Endothelial cell of umbilical vein (primary cell): ENCODE data around the gene ZSWIM5. TPM values are rescaled to one million over a fixed set of nuclear protein-coding genes. Genes with fewer than 3 reads are reported as not detected.

ENCODE experiments used
- BruUV-seq: library from RNA; stranded (reverse); fragments of 400-500 nt; replicated peaks from 2 replicates; lab custom pipeline; 2021; lab: Mats Ljungman, UMichigan
- CTCF ChIA-PET: fragments of 300-600, 350-600 bp; sonication (Branson Sonifier 250); formaldehyde crosslinking; loops from one replicate; lab custom pipeline; 2021; ENCODE audit warnings: antibody characterized with exemption, inconsistent platforms; lab: Charles Lee
- POLR2A ChIA-PET: fragments of 300-600, 350-600 bp; sonication (Branson Sonifier 250); formaldehyde crosslinking; loops from one replicate; lab custom pipeline; 2021; ENCODE audit warnings: antibody characterized with exemption, inconsistent platforms; lab: Charles Lee
- DNase-seq: peaks from one replicate; pipeline ENCODE4 v3.0.0-alpha.2; 2011; ENCODE audit warnings: low read depth, low spot score
- FAIRE-seq: peaks from 2 replicates; lab custom pipeline; 2011; peaks lifted over from hg19 to GRCh38; lab: Jason Lieb, UNC
- H2AFZ ChIP-seq: 2 replicates; pipeline ENCODE4 v1.6.0; 2012; ENCODE audit warnings: low read depth, low read length, control low read depth, inconsistent platforms
- H3K27ac ChIP-seq: 2 replicates; pipeline ENCODE4 v1.5.1; 2011; ENCODE audit warnings: low read depth, mild to moderate bottlenecking, control low read depth, low read length, moderate library complexity; ENCODE audit not compliant: insufficient read depth
- H3K27me3 ChIP-seq, 2 experiments: 2 replicates each; pipeline versions ENCODE4 v1.6.0 to v1.6.1; 2011; ENCODE audit warnings: low read length in 2 of 2, mixed read lengths in 1 of 2; ENCODE audit not compliant: control insufficient read depth in 2 of 2, insufficient read depth in 2 of 2
- H3K36me3 ChIP-seq, 2 experiments: 2 replicates in 1 of 2; 3 replicates in 1 of 2; pipeline ENCODE4 v1.5.1; 2011; ENCODE audit warnings: low read length in 2 of 2, mild to moderate bottlenecking in 1 of 2, moderate library complexity in 1 of 2; ENCODE audit not compliant: control insufficient read depth in 2 of 2, insufficient read depth in 2 of 2; ENCODE audit errors: extremely low read depth in 1 of 2
- H3K4me1 ChIP-seq: 3 replicates; pipeline ENCODE4 v1.5.1; 2011; ENCODE audit warnings: mild to moderate bottlenecking, low read length; ENCODE audit not compliant: control insufficient read depth, insufficient read depth; ENCODE audit errors: extremely low read depth
- H3K4me2 ChIP-seq: 2 replicates; pipeline ENCODE4 v1.6.1; 2011; ENCODE audit warnings: low read length, control low read depth, mixed read lengths; ENCODE audit not compliant: insufficient read depth
- H3K4me3 ChIP-seq, 3 experiments: fragments of 200-600 bp in 1 of 3; sonication (generic), shearing (Covaris generic) in 1 of 3; replicated peaks in 1 of 3; 2 replicates each; pipeline ENCODE4 v1.5.1; 2011 to 2016; ENCODE audit warnings: control low read depth in 3 of 3, low read length in 3 of 3, mild to moderate bottlenecking in 2 of 3, inconsistent platforms in 1 of 3, low read depth in 1 of 3, moderate library complexity in 1 of 3; ENCODE audit not compliant: insufficient read depth in 1 of 3
- H3K79me2 ChIP-seq: 2 replicates; pipeline ENCODE4 v1.6.0; 2012; ENCODE audit warnings: low read length, inconsistent platforms; ENCODE audit not compliant: control insufficient read depth, insufficient read depth
- H3K9ac ChIP-seq: replicated peaks from 2 replicates; pipeline ENCODE3; 2011; ENCODE audit warnings: low read length, control low read depth; ENCODE audit not compliant: insufficient read depth; ENCODE audit errors: extremely low read depth
- H3K9me1 ChIP-seq: replicated peaks from 3 replicates; pipeline ENCODE4 v1.6.0; 2011; ENCODE audit warnings: mild to moderate bottlenecking, low read length; ENCODE audit not compliant: control insufficient read depth, insufficient read depth; ENCODE audit errors: extremely low read depth
- H3K9me3 ChIP-seq: replicated peaks from 2 replicates; pipeline ENCODE4 v1.5.1; 2012; ENCODE audit warnings: low read length, inconsistent platforms; ENCODE audit not compliant: control insufficient read depth, insufficient read depth
- H4K20me1 ChIP-seq: replicated peaks from 2 replicates; pipeline ENCODE3; 2011; ENCODE audit warnings: mild to moderate bottlenecking, low read length; ENCODE audit not compliant: control insufficient read depth, insufficient read depth; ENCODE audit errors: extremely low read depth
- EZH2 ChIP-seq: IDR thresholded peaks from 2 replicates; pipeline ENCODE4 v1.6.1; 2012; ENCODE audit warnings: borderline replicate concordance, low read depth, mild to moderate bottlenecking, moderate library complexity, low read length, inconsistent platforms; ENCODE audit not compliant: severe bottlenecking
- FOS ChIP-seq: IDR thresholded peaks from 2 replicates; pipeline ENCODE4 v1.6.1; 2011; ENCODE audit warnings: mild to moderate bottlenecking, low read length, moderate library complexity, borderline replicate concordance; ENCODE audit not compliant: insufficient read depth
- GATA2 ChIP-seq: IDR thresholded peaks from 2 replicates; pipeline ENCODE4 v1.7.0; 2011; ENCODE audit warnings: low read depth, mild to moderate bottlenecking, moderate library complexity, mixed read lengths, low read length; ENCODE audit not compliant: insufficient read length, insufficient read depth
- JUN ChIP-seq: IDR thresholded peaks from 2 replicates; pipeline ENCODE4 v1.6.1; 2011; ENCODE audit warnings: borderline replicate concordance, low read depth; ENCODE audit not compliant: insufficient read length, insufficient read depth
- MYC ChIP-seq: IDR thresholded peaks from one replicate; pipeline ENCODE4 v1.6.1; 2011; ENCODE audit warnings: mild to moderate bottlenecking, low read depth, low read length
- POLR2A ChIP-seq: IDR thresholded peaks from 2 replicates; pipeline ENCODE4 v1.6.1; 2012; ENCODE audit warnings: low read depth, mild to moderate bottlenecking, control low read depth, low read length
- POLR2AphosphoS5 ChIP-seq: IDR thresholded peaks from 2 replicates; pipeline ENCODE4 v1.6.1; 2012; ENCODE audit warnings: low read depth, mild to moderate bottlenecking, control low read depth, low read length, moderate library complexity; ENCODE audit not compliant: insufficient read depth
- dilution Hi-C: fragments of 300-500 bp; cut with MboI; formaldehyde crosslinking; loops from one replicate; pipeline ENCODE4 v1.15.0; 2019; ENCODE audit warnings: low sequenced_read_pairs; ENCODE audit not compliant: extremely low pct_ligation_motif_present
- intact Hi-C: fragments of 100-400 bp; cut with micrococcal nuclease; formaldehyde crosslinking; loops from one replicate; pipeline ENCODE4 v1.10.0; 2022
- polyA plus RNA-seq, 4 experiments: library from polyadenylated mRNA; depleted of rRNA in 3 of 4; stranded (reverse) in 3 of 4; unstranded in 1 of 4; fragments of >200 nt; gene quantifications; 2 replicates each; pipeline versions ENCODE4 v1.2.1 to v1.2.3, GENCODE V29; 2011 to 2012; ENCODE audit warnings: missing spikeins in 1 of 4
- total RNA-seq: library from RNA; stranded (reverse); gene quantifications from 2 replicates; pipeline ENCODE4 v1.2.3, GENCODE V29; 2021
- TF ChIP-seq, protein P1 (sequence below), 2 donors: IDR thresholded peaks; 1 replicate in 1 of 2; 2 replicates in 1 of 2; pipeline ENCODE4 v1.5.1; 2011; ENCODE audit warnings: low read length in 2 of 2, mild to moderate bottlenecking in 2 of 2, moderate library complexity in 2 of 2, control low read depth in 1 of 2, inconsistent platforms in 1 of 2, low read depth in 1 of 2; ENCODE audit not compliant: insufficient read depth in 1 of 2; ENCODE audit errors: extremely low read depth in 1 of 2
- TF ChIP-seq, protein P2 (sequence below): IDR thresholded peaks from 2 replicates; pipeline ENCODE4 v1.6.1; 2011; ENCODE audit not compliant: insufficient read depth, insufficient read length

The ZSWIM5 gene
- total and polyA plus RNA-seq, 2 donors (not counting 3 experiments of a cell fraction or from before 2014, with no cell fraction given) = 1.6 to 4.3 TPM

DNA sequence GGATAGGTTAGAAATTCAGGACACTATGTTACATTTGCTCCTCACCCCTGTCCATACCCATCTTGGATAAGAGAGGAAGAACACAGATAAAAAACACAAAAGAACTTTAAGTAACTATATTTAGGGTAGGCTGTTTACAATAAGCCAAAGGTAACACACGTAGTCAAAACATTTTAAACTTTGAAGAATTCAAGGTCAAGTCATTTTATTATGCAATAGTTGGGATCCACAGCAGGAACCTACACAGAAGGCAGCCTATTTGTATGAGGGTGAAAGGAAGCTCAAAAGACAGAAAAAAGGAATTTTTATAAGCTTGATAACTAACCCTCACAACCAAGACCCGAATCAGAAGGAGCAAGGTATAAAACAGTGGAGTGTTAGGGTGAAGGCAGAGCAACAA lies 89.6 kb downstream of the ZSWIM5 start:
- no peak for FAIRE-seq

More for the DNA sequence above, 89.6 kb downstream of the ZSWIM5 start:
- Histone ChIP-seq H3K27me3 (no peaks in the 10 kb centered on the region), H3K79me2 (no peaks in the 10 kb centered on the region), H3K9me3 (no peaks in the 10 kb centered on the region), H3K4me1 (no peaks in the 10 kb centered on the region), H4K20me1 (no peaks in the 10 kb centered on the region), H2AFZ (no peak overlapping the region), H3K27ac (no peak overlapping the region), H3K9ac (no peak overlapping the region), H3K9me1 (no peaks in the 10 kb centered on the region), H3K4me3 (no peak overlapping the region), H3K4me2 (no peak overlapping the region), H3K36me3 (no peaks in the 10 kb centered on the region)
- CTCF ChIA-PET = interaction anchor here (1.5 kb wide), 1 partner anchor 98 kb away, joined by 4 read pairs; no protein-coding TSS in a partner anchor
- intact Hi-C loops (no loop called here), dilution Hi-C loops (no loop called here)
- TF ChIP-seq, protein P1, sequence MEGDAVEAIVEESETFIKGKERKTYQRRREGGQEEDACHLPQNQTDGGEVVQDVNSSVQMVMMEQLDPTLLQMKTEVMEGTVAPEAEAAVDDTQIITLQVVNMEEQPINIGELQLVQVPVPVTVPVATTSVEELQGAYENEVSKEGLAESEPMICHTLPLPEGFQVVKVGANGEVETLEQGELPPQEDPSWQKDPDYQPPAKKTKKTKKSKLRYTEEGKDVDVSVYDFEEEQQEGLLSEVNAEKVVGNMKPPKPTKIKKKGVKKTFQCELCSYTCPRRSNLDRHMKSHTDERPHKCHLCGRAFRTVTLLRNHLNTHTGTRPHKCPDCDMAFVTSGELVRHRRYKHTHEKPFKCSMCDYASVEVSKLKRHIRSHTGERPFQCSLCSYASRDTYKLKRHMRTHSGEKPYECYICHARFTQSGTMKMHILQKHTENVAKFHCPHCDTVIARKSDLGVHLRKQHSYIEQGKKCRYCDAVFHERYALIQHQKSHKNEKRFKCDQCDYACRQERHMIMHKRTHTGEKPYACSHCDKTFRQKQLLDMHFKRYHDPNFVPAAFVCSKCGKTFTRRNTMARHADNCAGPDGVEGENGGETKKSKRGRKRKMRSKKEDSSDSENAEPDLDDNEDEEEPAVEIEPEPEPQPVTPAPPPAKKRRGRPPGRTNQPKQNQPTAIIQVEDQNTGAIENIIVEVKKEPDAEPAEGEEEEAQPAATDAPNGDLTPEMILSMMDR (IDR thresholded peaks at IDR 0.05; ENCODE audit: extremely low read depth in 1 of 2, insufficient read depth in 1 of 2, low read depth in 1 of 2, low read length in 2 of 2) = no peak
- TF ChIP-seq MYC (no peak), JUN (no peak), GATA2 (no peak), POLR2A (no peak), EZH2 (no peak), POLR2AphosphoS5 (no peak), FOS (no peak)
- TF ChIP-seq, protein P2, sequence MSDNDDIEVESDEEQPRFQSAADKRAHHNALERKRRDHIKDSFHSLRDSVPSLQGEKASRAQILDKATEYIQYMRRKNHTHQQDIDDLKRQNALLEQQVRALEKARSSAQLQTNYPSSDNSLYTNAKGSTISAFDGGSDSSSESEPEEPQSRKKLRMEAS = no peak
- DNase-seq = no peak
- BruUV-seq = no TSS peak
- POLR2A ChIA-PET = no interaction called here
